HT-29 (cell line): Measurements from ENCODE around the gene APOBR. TPM values are rescaled to one million over a fixed set of nuclear protein-coding genes. Genes with fewer than 3 reads are reported as not detected.
"Not testable (repeated sequence)": the region's sequence is repeated elsewhere in the genome, so short reads cannot be mapped to it uniquely, and the experiment has no call there.

Experiments
- DNase-seq: peaks from one replicate; pipeline ENCODE4 v3.0.0-alpha.2; 2015; ENCODE audit warnings: low spot score
- total RNA-seq: library from RNA; depleted of rRNA; stranded (reverse); fragments of >200 nt; shearing (Covaris generic); gene quantifications from 2 replicates; pipeline ENCODE4 v1.2.3, GENCODE V29; 2014; rRNA removed

The APOBR gene, protein sequence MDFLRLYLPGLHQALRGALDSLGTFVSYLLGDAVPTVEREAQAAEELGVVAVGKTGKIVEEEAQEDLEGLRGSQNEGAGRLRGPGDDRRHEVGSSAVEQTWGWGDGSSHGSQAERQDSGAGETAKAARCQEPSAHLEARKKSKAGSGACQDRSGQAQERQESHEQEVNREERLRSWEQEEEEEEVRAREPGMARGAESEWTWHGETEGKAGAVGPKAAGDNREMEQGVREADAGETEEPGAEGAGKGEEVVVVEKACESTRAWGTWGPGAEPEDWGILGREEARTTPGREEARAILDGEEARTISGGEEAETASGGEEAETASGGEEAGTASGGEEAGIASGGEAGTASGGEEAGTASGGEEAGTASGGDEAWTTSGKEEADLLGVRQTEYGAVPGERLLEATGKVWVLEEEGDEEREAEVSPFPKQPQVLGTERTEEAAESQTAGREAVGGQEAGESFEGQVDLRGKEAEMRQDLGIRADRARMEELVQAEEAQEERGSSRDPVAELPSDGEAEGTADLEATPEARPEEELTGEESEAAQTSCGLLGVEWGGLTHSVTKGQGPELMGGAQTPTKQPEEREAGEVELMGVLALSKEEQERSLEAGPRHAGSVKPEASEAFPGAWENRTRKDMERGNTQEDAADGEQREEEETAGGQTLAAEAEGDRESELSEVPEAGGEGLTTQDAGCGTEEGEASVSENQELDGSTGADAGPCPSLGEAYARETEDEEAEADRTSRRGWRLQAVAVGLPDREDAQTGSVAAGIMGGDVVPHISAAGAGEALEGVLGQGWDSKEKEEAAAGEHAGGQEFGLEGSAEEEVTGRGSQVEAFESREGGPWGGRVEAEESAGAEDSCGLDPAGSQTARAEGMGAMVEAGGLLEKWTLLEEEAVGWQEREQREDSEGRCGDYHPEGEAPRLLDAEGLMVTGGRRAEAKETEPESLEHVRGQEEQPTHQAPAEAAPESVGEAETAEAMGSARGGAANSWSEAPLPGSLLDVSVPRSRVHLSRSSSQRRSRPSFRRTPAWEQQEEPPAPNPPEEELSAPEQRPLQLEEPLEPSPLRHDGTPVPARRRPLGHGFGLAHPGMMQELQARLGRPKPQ
- 0.05 TPM in 1 of 2 replicates, not detected in the other for total RNA-seq

GRCh38 chr16:28494121-28494851, at the start of gene APOBR:
Gene APOBR, plus strand, starts transcription at chr16:28494643. Its CDS starts 39 bp downstream, at chr16:28494682.
- no peak for DNase-seq

GRCh38 chr16:28446388-28446787, 48.1 kb upstream of the APOBR start:
- not testable (repeated sequence) for DNase-seq

- DNase-seq: not testable (repeated sequence)
These were observed 47.4 kb upstream of the APOBR start for GRCh38 chr16:28447081-28447480.

- DNase-seq: no peak
These were observed 20.7 kb upstream of the APOBR start for GRCh38 chr16:28473714-28474265.

DNA sequence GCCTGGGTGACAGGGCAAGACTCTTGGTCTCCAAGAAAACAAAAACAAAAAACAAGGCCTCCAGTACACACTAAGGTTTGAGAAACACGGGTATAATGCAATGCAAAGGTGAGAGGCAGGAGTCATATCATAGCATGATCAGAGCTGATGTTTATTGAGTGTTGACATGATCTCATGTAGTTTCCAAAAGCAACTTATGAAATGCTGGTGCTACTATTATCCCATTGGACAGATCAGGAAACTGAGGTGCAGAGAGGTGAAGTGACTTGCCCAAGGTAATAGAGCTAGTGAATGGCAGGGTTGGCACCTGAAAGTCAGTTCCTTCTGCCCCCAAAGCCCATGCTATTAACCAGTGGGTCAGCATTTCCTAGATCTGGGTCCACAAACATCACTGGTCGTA, 19.2 kb upstream of the APOBR start:
- no peak for DNase-seq

- DNase-seq: no peak
These were observed 17.0 kb upstream of the APOBR start for GRCh38 chr16:28477311-28477920.

GRCh38 chr16:28478506-28479180, 15.8 kb upstream of the APOBR start:
- DNase-seq: no peak

- DNase-seq: no peak
These were observed 12.4 kb upstream of the APOBR start for GRCh38 chr16:28482026-28482425.

DNA sequence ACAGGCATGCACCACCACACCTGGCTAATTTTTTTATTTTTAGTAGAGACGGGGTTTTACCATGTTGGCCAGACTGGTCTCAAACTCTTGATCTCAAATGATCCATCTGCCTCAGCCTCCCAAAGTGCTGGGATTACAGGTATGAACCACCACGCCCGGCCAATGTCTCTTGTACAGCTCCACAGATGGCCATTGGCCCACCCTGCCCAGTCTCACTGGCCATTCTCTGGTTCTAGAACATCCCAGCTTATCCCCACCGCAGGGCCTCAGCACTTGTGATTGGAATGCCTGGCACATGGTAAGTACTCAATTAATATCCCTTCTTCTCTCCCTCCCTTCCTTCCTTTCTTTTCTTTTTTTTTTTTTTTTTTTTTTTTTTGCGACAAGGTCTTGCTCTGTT, 11.1 kb upstream of the APOBR start:
- not testable (repeated sequence) for DNase-seq

DNA sequence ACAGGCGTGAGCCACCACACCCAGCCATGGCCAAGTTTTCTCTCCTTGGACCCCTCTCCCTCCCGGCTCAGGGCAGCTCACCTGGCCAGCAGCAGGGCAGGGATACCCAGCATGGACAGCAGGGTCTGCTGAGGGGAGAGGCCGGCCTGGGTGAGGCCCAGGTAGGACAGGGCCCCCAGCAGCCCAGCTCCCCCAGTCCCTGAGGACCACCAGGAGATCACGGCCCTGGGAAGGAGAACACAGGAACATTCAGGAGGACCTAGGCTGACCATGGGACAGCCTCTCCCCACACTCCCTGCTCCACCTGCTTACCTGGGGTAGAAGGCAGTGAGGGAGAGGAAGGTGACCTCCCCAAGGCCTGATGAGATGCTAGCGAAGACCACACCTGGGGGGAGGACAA, 8.2 kb upstream of the APOBR start:
- DNase-seq: no peak

DNA sequence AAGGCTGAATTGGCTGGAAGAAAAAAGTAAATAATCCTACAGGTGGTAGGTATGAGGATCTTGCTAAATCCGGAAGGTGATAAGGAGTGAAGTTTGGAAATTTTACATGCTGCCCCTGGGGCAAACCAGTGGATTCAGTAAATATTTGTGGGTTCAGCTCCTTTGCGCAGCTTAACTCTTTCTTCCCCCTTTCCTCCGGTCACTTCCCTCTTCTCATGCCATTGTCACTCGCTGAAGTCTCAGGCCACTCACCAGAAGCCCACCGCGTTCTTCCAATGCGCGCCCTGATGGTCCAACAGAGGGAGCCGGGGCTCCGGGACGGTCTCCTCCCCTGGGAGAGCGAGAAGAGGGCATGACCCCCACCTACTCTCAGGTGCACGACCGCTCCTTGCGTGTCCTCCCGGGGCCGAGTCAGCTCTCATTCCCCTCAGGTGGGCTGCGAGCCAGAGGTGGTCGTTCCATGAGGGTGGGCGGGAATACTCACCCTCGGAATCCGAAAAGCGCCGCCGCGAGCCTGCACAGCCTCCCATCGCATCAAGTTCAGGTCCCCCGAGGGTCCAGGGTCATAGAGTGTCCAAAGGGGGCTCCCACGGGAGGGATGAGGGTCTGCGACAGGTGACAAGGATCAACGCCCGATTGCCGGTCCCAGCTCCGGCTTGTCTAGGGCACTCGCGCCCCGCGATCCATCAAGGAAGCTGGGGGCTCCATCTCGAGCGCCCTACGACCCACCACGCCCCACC, 3.0 kb upstream of the APOBR start:
- peak; percentile 37 for DNase-seq

DNA sequence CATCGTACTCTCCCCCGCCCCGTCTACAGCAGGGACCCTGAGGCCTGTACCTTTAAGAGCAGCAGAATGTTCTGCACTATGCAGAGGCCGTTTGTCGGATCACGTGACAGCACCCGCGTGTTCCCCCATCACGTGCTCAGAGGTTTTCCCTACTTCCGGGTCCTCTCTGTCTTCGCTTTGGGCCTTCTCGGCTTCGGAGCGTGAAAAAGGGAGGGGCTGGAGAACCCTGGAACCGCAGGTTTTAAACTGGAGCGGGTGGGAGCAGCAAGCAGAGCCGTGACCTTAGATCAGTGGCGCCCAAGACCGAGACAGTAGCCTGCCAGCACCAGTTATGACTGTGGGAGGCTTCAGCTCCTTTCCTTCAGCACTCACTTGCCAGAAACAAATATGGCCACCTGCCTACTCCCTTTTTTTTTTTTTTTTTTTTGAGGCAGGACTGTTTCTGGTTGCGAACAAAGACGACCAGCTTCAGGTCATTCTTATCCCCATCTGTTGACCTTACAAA, 2.4 kb upstream of the APOBR start, which contains the start of gene CLN3:
TSS of gene CLN3 (minus strand) at position 105 of the 505 bp plus-strand sequence. CDS start 315 bp downstream, outside the sequence.
- DNase-seq: peak; percentile 93

DNA sequence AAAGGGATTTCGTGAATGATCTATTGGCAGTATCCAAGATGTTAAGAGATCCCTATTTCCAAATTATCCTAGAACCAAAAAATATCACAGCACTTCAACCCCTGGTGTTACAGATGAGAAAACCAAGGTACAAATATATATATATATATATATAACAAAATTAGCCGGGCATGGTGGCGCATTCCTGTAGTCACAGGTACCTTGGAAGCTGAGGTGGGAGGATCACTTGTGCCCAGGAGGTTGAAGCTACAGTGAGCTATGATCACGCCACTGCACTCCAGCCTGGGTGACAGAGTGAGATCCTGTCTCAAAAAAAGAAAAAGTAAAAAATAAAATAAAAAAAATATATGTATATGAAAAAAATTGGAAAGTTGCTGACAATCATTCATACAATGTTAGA, 1.9 kb upstream of the APOBR start:
- no peak for DNase-seq

- DNase-seq: no peak
These were observed 803 bp downstream of the APOBR start for GRCh38 chr16:28495098-28495793.

- no peak for DNase-seq
These were observed 1.6 kb downstream of the APOBR start for GRCh38 chr16:28495795-28496749.

- no peak for DNase-seq
These were observed 2.4 kb downstream of the APOBR start for GRCh38 chr16:28496844-28497243.

DNA sequence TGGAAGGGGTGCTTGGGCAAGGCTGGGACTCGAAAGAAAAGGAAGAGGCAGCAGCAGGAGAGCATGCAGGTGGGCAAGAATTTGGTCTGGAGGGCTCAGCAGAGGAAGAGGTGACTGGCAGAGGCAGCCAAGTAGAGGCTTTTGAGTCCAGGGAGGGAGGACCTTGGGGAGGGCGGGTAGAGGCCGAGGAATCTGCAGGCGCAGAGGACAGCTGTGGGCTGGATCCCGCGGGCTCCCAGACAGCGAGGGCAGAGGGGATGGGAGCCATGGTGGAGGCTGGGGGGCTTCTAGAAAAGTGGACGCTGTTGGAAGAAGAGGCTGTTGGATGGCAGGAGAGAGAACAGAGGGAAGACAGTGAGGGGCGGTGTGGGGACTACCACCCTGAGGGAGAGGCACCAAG, 2.9 kb downstream of the APOBR start:
- DNase-seq: no peak
